Measurements from ENCODE around the gene WDHD1.
A peak's percentile ranks its signal among the peaks of the same experiment; 100 is the strongest.

Gene WDHD1, protein sequence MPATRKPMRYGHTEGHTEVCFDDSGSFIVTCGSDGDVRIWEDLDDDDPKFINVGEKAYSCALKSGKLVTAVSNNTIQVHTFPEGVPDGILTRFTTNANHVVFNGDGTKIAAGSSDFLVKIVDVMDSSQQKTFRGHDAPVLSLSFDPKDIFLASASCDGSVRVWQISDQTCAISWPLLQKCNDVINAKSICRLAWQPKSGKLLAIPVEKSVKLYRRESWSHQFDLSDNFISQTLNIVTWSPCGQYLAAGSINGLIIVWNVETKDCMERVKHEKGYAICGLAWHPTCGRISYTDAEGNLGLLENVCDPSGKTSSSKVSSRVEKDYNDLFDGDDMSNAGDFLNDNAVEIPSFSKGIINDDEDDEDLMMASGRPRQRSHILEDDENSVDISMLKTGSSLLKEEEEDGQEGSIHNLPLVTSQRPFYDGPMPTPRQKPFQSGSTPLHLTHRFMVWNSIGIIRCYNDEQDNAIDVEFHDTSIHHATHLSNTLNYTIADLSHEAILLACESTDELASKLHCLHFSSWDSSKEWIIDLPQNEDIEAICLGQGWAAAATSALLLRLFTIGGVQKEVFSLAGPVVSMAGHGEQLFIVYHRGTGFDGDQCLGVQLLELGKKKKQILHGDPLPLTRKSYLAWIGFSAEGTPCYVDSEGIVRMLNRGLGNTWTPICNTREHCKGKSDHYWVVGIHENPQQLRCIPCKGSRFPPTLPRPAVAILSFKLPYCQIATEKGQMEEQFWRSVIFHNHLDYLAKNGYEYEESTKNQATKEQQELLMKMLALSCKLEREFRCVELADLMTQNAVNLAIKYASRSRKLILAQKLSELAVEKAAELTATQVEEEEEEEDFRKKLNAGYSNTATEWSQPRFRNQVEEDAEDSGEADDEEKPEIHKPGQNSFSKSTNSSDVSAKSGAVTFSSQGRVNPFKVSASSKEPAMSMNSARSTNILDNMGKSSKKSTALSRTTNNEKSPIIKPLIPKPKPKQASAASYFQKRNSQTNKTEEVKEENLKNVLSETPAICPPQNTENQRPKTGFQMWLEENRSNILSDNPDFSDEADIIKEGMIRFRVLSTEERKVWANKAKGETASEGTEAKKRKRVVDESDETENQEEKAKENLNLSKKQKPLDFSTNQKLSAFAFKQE

DNA sequence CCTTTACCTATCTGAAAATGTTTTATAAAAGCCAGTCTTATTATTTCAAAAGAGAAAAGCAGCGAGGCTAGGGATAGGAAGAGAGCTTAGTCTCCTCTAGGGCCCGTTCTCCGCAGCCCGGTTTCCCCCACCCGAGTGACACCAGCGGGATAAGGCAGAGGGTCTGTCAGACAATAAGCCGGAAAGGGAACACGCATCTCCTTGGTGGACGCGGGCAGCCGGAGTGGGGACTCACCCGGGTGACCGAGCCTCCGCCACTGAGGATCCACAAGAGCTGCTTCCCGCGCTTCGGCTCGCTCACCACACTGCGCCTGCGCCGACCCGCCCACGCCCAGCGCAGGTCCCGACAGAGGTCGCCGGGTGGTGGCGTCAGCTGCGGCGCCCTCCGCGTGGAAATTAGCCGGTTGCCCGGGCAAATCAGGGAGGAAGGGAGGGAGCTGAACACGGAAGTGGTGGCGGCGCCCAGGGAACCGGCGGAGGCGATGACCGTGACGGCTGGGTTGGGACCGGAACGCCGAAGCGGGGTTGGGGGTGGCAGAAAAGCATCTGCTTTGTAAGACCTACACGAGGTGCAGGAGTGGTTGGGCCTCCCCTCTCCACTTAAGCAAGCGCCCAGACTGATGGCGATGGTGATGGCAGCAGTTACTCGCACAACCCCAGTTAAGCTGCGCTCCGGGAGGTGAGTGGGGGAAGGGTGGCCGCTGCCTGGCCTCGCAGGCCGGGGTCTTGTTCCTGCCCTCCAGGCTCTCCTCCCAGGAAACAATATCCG lies at the start of gene WDHD1, which contains the start of gene SOCS4:
Gene WDHD1, minus strand, starts transcription at position 307 of the 769 bp plus-strand sequence. CDS start 312 bp downstream, outside the sequence.
Gene SOCS4, plus strand, starts transcription at position 444 of the 769 bp plus-strand sequence. CDS start 15,806 bp downstream, outside the sequence.
- Histone ChIP-seq H3K4me3 (ENCODE audit: low read depth, low read length) (peak within 1 kb of the TSS; percentile 97), H3K9me3 (ENCODE audit: severe bottlenecking) (no peaks in the 10 kb centered on the region), H3K36me3 (peaks cover 18% of the 10 kb centered on the region), H3K27me3 (ENCODE audit: insufficient read depth, low read depth, severe bottlenecking) (no peaks in the 10 kb centered on the region), H3K27ac (peak within 1 kb of the TSS; percentile 96)
- TF ChIP-seq, protein P1, sequence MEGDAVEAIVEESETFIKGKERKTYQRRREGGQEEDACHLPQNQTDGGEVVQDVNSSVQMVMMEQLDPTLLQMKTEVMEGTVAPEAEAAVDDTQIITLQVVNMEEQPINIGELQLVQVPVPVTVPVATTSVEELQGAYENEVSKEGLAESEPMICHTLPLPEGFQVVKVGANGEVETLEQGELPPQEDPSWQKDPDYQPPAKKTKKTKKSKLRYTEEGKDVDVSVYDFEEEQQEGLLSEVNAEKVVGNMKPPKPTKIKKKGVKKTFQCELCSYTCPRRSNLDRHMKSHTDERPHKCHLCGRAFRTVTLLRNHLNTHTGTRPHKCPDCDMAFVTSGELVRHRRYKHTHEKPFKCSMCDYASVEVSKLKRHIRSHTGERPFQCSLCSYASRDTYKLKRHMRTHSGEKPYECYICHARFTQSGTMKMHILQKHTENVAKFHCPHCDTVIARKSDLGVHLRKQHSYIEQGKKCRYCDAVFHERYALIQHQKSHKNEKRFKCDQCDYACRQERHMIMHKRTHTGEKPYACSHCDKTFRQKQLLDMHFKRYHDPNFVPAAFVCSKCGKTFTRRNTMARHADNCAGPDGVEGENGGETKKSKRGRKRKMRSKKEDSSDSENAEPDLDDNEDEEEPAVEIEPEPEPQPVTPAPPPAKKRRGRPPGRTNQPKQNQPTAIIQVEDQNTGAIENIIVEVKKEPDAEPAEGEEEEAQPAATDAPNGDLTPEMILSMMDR (IDR thresholded peaks at IDR 0.05; ENCODE audit: low read depth, low read length): 0 out of 2 replicates have a peak, but pooled peaks have one; percentile 5
- peak; percentile 96 for DNase-seq

DNA sequence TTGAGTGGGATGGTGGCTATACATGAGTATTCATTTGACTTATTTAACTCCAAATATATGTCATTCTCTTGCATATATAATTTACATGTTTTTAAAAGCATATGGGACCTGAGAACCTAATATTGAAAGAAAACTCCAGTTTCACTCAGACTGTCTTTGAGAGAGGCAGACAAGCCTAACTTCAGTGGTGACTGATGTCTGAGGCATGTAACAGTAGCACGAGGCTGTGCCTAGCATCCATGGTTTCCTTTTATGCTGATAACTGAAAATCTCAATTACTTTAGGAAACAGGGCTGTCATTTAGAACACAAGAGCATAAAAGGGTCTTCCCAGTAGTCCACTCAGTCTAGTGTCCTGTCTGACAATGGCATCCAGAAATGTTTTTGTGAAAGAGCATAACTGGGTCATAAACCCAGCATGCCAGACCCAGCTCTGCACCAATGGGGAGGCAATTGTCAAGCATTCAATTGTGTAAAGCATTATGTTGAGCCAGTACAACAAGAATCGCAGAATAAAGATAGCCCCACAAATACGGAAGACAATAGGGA lies 48.8 kb upstream of the WDHD1 start:
- Histone ChIP-seq H3K36me3 (no peaks in the 10 kb centered on the region), H3K9me3 (ENCODE audit: severe bottlenecking) (no peaks in the 10 kb centered on the region), H3K27me3 (ENCODE audit: insufficient read depth, low read depth, severe bottlenecking) (no peaks in the 10 kb centered on the region), H3K4me3 (ENCODE audit: low read depth, low read length) (no peak overlapping the region), H3K27ac (no peak overlapping the region)
- TF ChIP-seq, protein P1 (IDR thresholded peaks at IDR 0.05; ENCODE audit: low read depth, low read length): no peak
- no peak for DNase-seq

DNA sequence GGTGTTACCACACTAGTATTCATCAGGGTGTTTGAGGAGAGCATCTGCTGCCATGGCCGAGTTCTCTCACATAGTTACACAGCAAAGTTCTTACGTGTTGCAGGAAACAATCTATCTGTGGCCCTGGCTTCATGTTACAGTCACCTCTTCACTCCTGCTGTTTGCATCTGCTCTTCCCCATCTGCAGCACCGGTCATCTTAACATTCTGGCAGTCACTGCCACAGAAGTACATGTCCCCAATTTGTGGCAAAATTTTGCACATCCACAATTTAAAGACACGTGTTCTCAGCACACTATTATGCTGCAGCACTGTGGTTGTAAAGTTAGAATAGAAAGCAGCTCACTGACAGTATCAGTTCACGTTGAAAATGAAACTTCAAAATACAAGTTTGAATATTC lies 47.8 kb upstream of the WDHD1 start:
- TF ChIP-seq, protein P1 (IDR thresholded peaks at IDR 0.05; ENCODE audit: low read depth, low read length): no peak
- Histone ChIP-seq H3K36me3 (no peaks in the 10 kb centered on the region), H3K4me3 (ENCODE audit: low read depth, low read length) (no peak overlapping the region), H3K27ac (no peak overlapping the region), H3K9me3 (ENCODE audit: severe bottlenecking) (no peaks in the 10 kb centered on the region), H3K27me3 (ENCODE audit: insufficient read depth, low read depth, severe bottlenecking) (no peaks in the 10 kb centered on the region)
- no peak for DNase-seq

DNA sequence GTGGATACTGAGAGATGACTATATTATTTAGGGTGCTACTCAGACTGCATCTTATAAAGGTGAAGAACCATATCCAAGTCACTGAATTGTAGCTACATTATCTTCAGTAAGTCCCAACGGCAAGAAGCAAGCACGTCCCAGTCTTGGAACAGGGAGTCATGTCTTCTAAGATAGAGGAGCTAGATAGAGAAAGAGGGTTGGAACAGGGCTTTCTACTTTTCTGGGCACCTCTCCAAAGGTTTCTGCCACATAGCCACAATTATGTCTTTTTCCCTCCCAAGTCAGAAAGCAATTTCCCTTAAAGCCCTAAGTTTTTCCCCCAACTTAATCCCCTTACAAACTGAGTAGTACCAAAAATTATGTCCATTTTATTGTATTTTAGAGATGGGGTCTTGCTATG lies 47.0 kb upstream of the WDHD1 start:
- TF ChIP-seq, protein P1 (IDR thresholded peaks at IDR 0.05; ENCODE audit: low read depth, low read length): no peak
- DNase-seq: no peak
- H3K9me3 ChIP-seq (ENCODE audit: severe bottlenecking): no peaks in the 10 kb centered on the region
- no peaks in the 10 kb centered on the region for H3K27me3 ChIP-seq (ENCODE audit: insufficient read depth, low read depth, severe bottlenecking)
- no peak overlapping the region for H3K4me3 ChIP-seq (ENCODE audit: low read depth, low read length)
- H3K36me3 ChIP-seq: no peaks in the 10 kb centered on the region
- no peak overlapping the region for H3K27ac ChIP-seq

Data from WERI-Rb-1 (cell line).